Left renal pelvis (tissue), 4 donors: ENCODE measurements around the gene NEDD4L. TPM values are rescaled to one million over a fixed set of nuclear protein-coding genes. Genes with fewer than 3 reads are reported as not detected.

Source experiments
- DNase-seq, 4 donors: peaks; one replicate each; pipeline ENCODE4 v3.0.0-alpha.2; 2013; ENCODE audit warnings: low read depth in 4 of 4, low spot score in 3 of 4
- polyA plus RNA-seq, 4 donors: library from polyadenylated mRNA; unstranded; fragments of 120-200 nt; gene quantifications; one replicate each; pipeline ENCODE4 v1.2.1, GENCODE V29; 2013; ENCODE audit not compliant: insufficient read length in 4 of 4

The NEDD4L gene
- polyA plus RNA-seq, 4 donors, result 30.8 to 151 (median 130) TPM

- no peak for DNase-seq
Observed at GRCh38 chr18:58051765-58052460, 7.9 kb downstream of the NEDD4L start.

GRCh38 chr18:58052960-58053359 lies 8.9 kb downstream of the NEDD4L start:
- no peak for DNase-seq

- no peak for DNase-seq
Observed at GRCh38 chr18:58054041-58054781, 10.2 kb downstream of the NEDD4L start.

DNA sequence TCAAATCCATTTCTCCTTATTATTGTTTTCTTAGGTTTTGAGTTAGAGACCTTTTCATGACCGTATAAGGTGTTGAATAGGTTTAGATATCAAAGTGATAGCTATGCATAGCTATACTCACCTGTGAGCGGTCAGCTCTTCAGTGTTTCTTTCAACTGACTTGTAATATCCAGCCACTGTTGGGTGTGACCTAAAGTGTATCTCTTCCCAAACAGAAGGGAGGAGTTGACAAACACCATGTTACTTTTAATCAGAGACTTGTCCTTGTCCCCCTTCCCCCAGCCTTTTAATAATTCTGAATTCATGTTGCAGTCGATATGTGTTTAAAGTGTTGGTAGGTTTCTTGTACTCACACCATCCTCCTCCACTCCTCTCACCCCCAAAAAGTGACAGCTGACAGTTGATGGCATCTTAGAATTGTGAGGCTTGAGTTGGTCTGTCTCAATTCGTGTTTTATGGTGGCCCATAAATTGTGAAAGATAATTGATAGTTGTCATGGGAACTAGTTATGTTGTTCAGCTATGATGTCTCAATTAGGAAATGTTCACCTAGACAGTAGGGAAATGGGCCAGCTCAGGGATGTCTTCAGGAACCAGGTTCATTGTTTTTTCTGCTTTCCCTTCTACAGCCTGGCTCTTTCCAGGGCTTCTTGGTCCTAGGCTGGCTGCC lies 12.0 kb downstream of the NEDD4L start:
- DNase-seq, result no peak

DNA sequence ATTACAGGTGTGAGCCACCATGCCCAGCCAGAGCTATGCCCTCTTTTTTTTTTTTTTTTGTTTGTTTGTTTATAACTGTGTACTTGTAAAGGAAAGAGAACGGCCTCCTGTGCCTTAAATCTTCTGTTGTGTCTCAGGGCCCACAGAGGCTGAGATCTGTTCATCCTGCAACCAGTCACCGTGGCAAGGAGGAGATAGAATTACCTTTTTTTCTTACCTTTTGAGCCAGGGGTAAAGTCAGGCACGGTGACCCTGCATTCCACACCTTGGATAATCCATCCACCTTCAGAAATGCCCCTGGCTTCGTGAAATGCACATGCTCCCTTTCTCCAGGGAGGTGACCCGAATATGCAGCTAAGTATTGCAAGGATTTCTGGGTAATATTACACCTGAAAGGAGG lies 12.8 kb downstream of the NEDD4L start:
- DNase-seq, result no peak

GRCh38 chr18:58057291-58057965 lies 13.4 kb downstream of the NEDD4L start:
- no peak for DNase-seq

DNA sequence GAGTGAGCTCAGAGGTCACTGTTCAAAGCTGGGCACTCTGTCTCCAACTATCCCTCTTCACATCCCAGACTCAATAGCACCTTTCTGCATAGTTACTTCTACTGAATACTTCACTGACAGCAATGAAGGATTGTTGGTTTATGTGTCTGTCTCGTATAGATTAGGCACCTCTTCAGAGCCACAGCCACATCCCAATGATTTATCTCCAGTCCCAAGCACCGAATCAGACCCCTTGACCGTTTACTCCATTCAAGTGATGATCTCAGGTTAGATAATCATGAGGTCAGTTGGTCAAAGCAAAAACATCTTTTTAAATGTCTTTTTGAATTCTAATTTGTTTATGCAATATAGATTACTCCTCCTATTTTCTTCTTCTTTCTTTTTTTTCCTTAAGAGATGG lies 14.7 kb downstream of the NEDD4L start:
- DNase-seq, result no peak

GRCh38 chr18:58060254-58060653 lies 16.2 kb downstream of the NEDD4L start:
- DNase-seq, result no peak

GRCh38 chr18:58061349-58061748 lies 17.3 kb downstream of the NEDD4L start:
- DNase-seq, result no peak

DNA sequence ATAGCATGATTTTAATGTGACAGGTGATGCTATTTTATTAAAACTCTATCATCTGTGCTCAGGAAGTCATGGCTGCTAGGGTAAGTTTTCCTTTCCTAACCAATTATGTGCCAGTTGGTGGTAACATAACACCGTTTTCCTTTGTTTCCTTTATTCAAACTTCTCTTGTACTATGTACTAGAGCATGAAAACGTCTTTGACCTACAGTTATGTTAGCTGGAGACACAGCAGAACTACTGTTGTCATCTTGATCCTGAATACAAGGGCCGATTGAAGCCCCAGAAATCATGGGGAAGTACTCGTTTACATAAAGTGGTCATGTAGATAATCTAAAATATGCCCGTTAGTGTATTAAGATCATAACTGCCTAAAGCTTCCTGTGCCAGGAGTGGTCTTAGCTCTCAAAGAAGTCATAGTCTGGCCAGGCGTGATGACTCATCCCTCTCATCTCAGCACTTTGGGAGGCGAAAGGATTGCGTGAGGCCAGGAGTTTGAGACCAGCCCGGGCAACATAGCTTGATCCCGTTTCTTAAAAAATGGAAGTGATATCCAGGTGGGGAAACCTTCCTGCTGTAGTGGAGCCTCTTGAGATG lies 20.5 kb downstream of the NEDD4L start:
- DNase-seq, result no peak

GRCh38 chr18:58065956-58066355 lies 21.9 kb downstream of the NEDD4L start:
- DNase-seq, result no peak

DNA sequence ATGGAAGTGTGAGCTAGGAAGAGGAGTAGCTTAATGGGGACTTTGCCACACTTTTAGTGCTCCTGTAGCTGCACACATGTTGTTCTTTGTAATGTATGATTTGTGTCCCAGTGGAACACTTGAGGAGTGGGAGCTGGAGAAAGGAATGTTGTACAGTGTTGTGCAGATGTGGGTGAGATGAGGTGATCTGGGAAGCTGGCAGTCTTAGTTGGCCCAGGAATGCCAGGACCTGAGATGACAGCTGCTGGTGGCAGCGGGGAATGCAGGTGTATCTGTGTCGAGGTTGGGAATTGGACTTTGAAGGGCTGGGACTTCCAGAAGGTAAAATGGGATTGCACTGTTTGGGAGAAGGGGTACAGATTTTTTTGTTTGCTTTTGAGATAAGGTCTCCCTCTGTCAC lies 23.6 kb downstream of the NEDD4L start:
- DNase-seq, result no peak

DNA sequence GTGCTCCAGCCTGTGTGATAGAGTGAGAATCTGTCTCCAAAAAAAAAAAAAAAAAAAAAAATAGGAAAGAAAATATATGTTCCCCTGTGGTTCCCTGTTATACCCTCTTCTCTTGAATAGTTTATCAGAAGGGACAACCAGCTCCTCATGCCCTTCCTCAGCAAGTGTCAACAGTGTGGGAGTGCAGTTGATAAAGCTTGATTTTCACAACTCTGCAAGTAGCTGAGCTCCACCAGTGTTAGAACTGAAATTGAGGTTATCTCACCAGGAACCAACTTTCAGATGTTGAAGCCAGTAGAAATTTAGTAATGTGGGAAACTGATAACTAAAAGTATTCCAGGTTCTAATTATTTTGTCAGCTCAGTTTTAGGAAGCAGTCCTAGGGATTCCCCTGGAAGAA lies 25.1 kb downstream of the NEDD4L start:
- no peak for DNase-seq

- no peak for DNase-seq
Observed at GRCh38 chr18:58069721-58070292, 25.8 kb downstream of the NEDD4L start.

DNA sequence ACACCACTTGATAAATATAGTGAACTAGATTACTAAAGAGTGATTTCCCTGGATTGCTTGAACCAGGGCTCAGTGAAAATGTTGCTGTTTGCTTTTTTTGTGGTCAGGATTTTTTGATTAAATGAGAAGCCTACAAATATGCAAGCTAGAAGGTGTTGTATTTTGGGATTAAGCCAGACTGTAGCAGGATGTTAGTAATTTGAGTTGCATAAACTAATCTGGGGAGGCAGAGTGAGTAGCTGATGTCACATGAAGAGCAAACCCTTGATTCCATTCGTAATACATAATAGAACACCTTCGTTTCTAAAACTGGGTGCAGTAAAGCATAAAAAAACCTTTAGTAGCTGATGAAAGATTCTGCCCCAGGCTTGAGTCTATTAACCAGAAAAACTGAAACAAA lies 32.0 kb downstream of the NEDD4L start:
- no peak for DNase-seq

- DNase-seq, result no peak
Observed at GRCh38 chr18:58077329-58077728, 33.3 kb downstream of the NEDD4L start.

- no peak for DNase-seq
Observed at GRCh38 chr18:58078889-58079573, 35.0 kb downstream of the NEDD4L start.

- DNase-seq, result no peak
Observed at GRCh38 chr18:58080451-58080850, 36.4 kb downstream of the NEDD4L start.

DNA sequence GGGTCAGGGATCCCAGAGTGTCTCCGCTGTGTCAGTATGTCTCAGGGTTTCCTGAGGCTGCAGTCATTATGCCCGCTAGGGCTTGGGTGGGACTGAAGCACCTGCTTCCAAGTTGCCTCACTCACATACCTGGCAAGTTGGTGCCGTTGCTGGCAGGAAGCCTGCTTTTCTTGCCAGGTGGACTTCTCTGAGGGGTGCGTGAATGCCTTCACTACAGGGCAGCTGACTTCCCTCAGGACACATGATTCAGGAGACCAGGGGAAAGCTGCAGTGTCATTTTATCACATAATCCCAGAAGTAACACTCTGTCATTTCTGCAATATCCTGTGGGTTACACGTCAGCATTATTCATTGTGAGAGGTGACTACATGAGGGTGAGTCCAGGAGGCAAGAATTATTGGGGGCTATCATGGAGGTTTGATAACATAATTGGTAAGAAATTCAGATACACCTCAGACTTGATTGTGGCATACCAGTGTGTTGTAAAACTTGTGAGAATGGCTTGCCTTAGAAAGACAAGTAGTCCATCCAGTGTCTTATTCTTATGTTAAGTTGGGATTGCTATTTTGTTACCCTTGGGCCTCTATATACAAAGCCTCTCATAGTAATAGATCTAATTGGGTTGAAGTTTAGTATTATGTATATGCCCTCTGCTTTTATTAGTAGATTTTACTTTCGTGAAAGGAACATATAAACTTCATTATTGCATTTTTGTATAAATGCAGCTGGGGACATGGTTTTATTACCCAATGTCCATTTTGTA lies 44.1 kb downstream of the NEDD4L start:
- DNase-seq, result no peak
